Stimulated activated effector memory CD8-positive, alpha-beta T cell treated with anti-CD3 and anti-CD28 coated beads, Interleukin-12 subunit alpha, Interleukin-12 subunit beta, amount 100 ng/mL, for 72 hours (primary cell): ENCODE data around the gene ADAM33.

Source experiments
- ATAC-seq: fragments of 150-1000 bp; cut with Tn5 transposase; 2 replicates; pipeline ENCODE4 v1.10.0; 2021
- DNase-seq, 2 donors: peaks; one replicate each; pipeline ENCODE4 v3.0.0; 2021 to 2022; ENCODE audit warnings: low spot score in 2 of 2
- H3K27ac Mint-ChIP-seq: one replicate; pipeline ENCODE4 v1.8.0; 2022; ENCODE audit warnings: mild to moderate bottlenecking, mixed read lengths
- H3K36me3 Mint-ChIP-seq: one replicate; pipeline ENCODE4 v1.8.0; 2022; ENCODE audit warnings: mild to moderate bottlenecking, mixed read lengths
- H3K4me1 Mint-ChIP-seq: one replicate; pipeline ENCODE4 v1.8.0; 2022; ENCODE audit warnings: mixed read lengths
- H3K4me3 Mint-ChIP-seq: one replicate; pipeline ENCODE4 v1.8.0; 2022; ENCODE audit warnings: mild to moderate bottlenecking, mixed read lengths
- H3K9me3 Mint-ChIP-seq: one replicate; pipeline ENCODE4 v1.8.0; 2022; ENCODE audit warnings: mixed read lengths

The ADAM33 gene

DNA sequence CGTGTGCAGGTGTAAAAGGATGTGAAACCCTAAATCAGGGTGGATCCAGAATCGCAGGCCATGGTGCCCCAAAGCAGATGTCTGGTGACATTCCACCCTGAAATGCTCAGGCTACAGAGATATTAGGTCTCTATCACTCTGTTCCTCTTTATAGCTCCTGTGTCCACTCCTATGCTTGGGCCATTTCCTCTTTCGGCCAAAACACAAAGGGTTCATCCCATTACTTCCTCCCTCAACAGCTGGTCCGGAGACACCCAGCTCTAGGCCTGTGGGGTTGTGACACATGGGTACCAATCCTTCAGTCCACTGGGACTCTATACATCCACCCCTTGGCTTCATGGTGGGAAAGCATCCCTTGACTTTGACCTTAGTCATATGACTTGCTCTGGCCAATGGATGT is 32.3 kb upstream of the ADAM33 start:
- H3K4me1 Mint-ChIP-seq = peaks cover 18% of the 10 kb centered on the region
- ATAC-seq (no peak), DNase-seq (no peak)
- H3K4me3 Mint-ChIP-seq = no peak overlapping the region
- H3K36me3 Mint-ChIP-seq = no peaks in the 10 kb centered on the region
- no peak overlapping the region for H3K27ac Mint-ChIP-seq
- no peaks in the 10 kb centered on the region for H3K9me3 Mint-ChIP-seq

DNA sequence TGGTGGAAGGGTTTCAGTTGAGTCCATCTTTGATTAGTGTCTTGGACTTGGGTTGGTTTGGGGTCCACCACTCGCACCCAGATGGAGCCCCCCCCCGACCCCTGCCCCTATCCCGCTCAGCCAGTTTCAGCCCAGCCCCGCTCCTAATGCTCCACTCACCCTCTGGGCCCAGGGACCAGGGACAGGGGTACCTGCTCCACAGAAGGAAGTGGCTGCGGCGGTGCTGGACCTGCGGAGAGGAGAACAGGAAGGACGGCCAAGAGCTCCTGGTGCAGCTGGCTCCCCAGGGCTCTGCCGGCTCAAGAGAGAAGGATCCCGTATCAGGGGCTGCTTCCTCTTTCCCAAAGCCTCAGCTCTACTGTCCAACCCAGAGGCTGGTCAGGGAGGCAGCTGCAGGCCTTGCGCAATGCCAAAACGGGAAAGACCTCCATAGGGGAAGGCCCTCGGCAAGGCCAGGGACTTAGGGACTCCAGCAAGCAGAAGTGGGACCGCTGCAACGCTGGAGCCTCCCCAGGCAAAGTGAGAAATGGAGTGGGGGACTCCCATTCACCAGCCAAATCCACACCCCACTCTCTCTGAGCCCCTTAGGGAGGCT is 30.6 kb upstream of the ADAM33 start, which contains the start of gene SIGLEC1:
Gene SIGLEC1, minus strand, starts transcription at position 322 of the 595 bp plus-strand sequence. CDS start 5,472 bp downstream, outside the sequence.
- Mint-ChIP-seq H3K9me3 (no peaks in the 10 kb centered on the region), H3K36me3 (no peaks in the 10 kb centered on the region), H3K4me1 (peaks cover 19% of the 10 kb centered on the region), H3K27ac (no peak within 1 kb of the TSS), H3K4me3 (no peak within 1 kb of the TSS)
- ATAC-seq = no peak
- no peak for DNase-seq

DNA sequence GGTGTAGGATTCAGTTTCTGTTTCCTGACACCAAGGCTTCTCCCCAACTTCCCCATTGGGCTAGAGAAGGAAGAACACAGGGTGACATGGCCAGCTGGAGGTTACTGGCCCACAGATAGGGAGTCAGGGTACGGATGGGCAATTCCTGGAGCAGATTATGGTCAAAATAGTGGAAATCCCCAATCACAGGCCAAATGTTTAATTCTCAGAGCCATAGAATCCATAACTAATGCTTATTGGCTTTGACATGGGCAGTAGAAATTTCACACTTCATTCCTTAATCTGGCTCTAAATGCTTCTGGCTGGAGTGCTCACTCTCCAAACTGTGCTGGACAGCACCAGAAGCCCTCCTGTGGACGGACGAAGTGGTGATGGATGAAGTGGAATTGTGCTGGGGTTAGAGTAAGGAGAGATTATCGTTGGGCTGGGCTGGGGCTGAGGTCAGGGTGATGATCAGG is 29.7 kb upstream of the ADAM33 start:
- Mint-ChIP-seq H3K9me3 (no peaks in the 10 kb centered on the region), H3K4me1 (peaks cover 15% of the 10 kb centered on the region), H3K36me3 (no peaks in the 10 kb centered on the region), H3K27ac (no peak overlapping the region), H3K4me3 (no peak overlapping the region)
- DNase-seq (no peak), ATAC-seq (no peak)

DNA sequence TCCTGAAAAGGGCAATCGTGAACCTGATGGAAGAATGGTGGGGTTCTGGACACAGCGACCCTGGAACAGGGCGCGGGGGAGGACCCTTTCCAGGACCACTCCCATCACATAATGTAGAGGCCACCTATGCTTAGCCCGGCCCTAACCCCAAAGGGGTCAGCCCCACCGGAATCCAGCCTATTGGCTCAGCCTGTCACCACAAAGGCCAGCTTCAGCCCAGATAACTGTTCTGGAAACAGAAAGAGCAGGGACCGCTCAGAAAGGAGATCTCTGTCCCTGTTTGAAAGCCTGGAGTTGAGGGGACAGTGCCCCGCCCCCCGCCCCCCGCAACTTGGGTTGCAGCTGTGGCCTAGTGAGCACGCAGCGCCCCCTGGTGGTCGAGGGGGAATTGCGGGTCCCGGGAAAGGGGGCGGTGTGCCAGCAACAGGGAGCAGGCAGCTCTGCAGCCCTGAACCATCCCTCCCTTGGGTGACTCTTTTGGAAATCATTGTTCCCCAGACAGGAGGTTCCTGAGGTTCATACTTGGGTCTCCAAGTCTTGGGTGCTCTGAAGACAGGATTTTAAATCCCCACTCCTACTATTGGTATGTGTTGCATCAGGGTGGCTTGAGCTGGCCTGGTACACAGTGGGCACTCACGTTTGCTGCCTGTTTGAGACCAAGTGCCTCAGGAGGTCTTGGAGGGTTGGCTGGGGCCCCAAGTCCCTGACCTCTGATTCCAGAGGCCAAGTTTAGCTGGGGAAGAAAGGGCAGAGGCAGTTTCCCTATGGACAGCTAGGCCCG is 29.1 kb upstream of the ADAM33 start:
- Mint-ChIP-seq H3K4me3 (no peak overlapping the region), H3K9me3 (no peaks in the 10 kb centered on the region), H3K4me1 (peaks cover 11% of the 10 kb centered on the region), H3K27ac (no peak overlapping the region), H3K36me3 (no peaks in the 10 kb centered on the region)
- ATAC-seq (peak; percentile 66), DNase-seq (peak; percentile 80 to 91)

DNA sequence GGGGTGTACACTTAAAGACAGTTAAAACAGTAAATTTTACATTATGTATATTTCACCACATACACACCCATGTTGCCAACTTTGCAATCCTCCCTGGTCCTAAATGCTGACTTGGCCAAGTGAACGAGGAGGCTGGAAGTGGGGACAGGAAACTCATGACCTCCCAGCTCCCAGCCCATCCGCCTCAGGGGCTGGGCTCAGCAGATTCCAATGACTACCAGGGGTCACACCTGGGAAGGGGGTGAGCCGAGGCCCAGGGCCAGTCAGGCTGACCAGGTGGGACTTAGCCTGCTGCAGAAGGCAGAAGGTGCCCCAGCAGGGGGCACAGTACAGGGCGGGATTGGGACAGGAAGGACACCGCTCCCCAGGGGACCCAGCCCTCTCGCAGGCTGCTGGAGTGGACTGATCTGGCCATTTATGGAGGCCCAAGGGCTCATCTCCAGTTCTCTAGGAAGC is 28.2 kb upstream of the ADAM33 start:
- Mint-ChIP-seq H3K27ac (no peak overlapping the region), H3K4me3 (no peak overlapping the region), H3K4me1 (peaks cover 11% of the 10 kb centered on the region), H3K9me3 (no peaks in the 10 kb centered on the region), H3K36me3 (no peaks in the 10 kb centered on the region)
- ATAC-seq (no peak), DNase-seq (no peak)

DNA sequence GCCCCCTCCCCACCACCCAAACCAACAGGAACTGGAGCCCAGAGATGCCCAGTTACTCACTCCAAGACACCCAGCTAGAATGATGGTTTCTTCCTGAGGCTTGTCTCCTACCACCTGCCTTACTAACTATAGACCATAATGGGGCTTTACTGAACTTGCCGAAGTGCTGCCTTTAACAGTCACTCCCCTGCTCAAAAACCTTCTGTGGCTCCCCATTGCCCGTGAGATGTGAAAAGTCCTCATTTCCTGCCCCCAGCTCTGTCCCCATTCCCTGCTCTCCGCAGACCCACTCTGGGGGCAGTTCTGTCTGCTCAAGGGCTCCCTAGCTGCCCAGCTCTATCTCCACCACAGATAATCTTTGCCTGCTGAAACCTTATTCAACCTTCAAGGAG is 25.7 kb upstream of the ADAM33 start:
- no peaks in the 10 kb centered on the region for H3K36me3 Mint-ChIP-seq
- no peaks in the 10 kb centered on the region for H3K9me3 Mint-ChIP-seq
- H3K27ac Mint-ChIP-seq = no peak overlapping the region
- H3K4me1 Mint-ChIP-seq = peaks cover 11% of the 10 kb centered on the region
- DNase-seq (no peak), ATAC-seq (no peak)
- no peak overlapping the region for H3K4me3 Mint-ChIP-seq

DNA sequence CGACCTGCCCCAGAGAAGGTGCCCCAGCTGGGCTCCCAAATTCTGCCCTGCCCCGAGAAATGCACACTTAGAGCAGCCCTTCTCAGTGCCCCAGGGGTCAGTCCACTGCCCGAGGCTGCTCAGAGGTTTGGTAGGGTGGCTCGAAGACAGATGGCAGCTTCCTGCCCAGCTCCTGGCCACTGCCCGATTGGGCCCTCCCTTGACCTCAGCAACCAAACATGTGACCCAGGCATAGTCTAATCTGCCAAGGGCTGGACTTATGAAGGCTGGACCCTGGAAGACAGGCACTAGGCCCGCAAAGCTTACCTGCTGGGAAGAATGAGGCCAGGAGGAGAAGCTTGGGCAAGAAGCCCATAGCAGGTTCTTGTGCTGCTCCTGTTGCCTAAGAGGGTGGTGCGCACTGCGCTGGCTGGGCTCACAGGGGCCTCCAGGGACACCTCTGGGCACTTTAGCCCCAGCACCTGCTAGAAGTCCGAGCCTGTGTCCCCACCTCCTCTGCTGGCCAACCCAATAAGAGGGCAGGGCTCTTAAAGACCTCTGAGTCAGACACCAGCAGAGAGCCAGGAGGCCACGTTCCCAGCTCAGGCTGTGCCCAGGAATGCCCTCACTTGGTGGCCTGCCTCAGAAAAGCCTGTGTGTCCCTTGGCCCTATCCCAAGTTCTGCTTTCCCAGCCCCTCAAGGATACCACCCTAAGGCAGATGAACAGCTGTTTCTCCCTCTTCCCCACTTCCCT is 25.1 kb upstream of the ADAM33 start:
- ATAC-seq (no peak), DNase-seq (no peak)
- Mint-ChIP-seq H3K27ac (no peak overlapping the region), H3K4me1 (peaks cover 11% of the 10 kb centered on the region), H3K4me3 (no peak overlapping the region), H3K36me3 (no peaks in the 10 kb centered on the region), H3K9me3 (no peaks in the 10 kb centered on the region)

DNA sequence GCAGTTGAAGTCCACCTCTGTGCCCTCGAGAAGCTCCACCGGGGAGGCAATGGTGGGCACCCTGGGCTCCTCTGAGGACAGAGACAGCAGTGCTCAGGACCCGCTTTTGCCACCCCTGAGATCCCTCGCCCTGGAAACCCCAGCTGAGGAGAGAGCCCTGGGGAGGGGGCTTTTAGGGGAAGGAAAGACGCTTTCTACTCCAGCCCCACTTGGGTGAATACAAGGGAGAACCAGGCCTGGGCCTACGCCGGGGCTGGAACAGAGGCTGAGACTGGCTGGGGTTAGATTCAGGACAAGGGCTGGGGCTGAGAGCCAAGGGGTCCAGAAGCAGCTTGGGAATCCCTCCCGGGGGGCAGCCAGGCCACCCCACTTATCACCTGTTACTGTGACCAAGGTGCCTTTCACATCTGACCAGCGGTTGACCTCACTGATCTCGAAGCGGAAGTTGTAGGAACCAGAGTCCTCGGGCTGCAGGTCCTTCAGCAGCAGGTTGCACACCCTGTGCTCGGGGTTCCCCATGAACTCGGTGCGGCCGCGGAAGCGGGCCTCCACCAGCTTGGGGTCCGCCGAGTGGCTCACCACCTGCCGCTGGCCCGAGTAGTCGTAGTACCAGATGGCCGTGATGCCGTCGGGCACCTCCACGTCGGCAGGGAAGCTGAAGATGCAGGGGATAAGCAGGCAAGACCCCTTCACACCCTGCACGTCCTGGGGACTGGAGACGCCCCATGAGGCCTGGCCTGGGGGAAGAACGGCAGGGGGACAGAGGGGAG is 24.3 kb upstream of the ADAM33 start:
- Mint-ChIP-seq H3K36me3 (no peaks in the 10 kb centered on the region), H3K27ac (no peak overlapping the region), H3K4me1 (peaks cover 11% of the 10 kb centered on the region), H3K9me3 (no peaks in the 10 kb centered on the region), H3K4me3 (no peak overlapping the region)
- no peak for DNase-seq
- ATAC-seq = no peak

DNA sequence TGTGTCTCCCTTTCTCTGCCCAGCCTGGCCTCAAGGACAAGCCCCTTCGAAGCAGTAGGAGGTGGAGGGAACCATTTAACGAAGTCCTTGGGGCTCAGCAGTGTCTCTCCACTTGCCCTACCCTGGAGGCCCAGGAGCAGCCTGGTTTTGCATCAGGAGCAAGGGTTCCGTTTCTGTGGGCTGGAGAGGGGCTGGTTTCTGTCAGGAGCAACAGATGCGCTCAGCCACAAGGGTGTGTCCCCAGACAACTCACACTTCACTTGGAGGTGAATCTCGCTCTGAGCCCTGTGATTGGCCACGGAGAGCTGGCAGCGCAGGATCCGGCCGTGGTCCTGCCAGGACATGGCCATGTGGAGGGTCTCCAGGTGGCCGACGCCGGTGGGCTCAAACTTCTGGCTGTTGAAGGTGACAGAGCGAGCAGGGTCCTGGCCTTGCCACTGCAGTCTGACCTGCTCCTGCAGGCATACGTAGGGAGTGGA is 23.7 kb upstream of the ADAM33 start:
- Mint-ChIP-seq H3K4me1 (peaks cover 11% of the 10 kb centered on the region), H3K4me3 (no peak overlapping the region), H3K9me3 (no peaks in the 10 kb centered on the region), H3K27ac (no peak overlapping the region), H3K36me3 (no peaks in the 10 kb centered on the region)
- DNase-seq (no peak), ATAC-seq (no peak)

DNA sequence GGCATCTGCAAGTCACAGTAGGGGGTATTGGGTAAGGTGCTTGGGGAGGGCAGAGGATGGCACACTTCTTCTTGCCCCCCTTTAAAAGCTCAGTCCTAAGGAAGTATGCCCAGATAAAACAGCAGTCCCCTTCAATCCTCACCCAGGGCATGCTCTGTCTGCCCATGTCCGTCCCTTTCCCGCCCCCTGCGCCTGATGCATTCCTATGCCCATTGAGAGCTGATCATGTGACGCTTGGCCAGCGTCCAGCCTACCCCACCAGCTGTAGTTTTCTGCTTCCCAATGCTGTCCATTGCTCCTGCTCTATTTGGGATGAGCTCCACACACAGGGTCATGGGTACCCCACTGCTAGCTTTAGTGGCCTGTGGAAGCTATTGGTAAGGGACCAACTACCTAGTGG is 22.3 kb upstream of the ADAM33 start:
- Mint-ChIP-seq H3K4me1 (peaks cover 2% of the 10 kb centered on the region), H3K36me3 (no peaks in the 10 kb centered on the region), H3K9me3 (no peaks in the 10 kb centered on the region), H3K27ac (no peak overlapping the region), H3K4me3 (no peak overlapping the region)
- ATAC-seq (no peak), DNase-seq (no peak)

DNA sequence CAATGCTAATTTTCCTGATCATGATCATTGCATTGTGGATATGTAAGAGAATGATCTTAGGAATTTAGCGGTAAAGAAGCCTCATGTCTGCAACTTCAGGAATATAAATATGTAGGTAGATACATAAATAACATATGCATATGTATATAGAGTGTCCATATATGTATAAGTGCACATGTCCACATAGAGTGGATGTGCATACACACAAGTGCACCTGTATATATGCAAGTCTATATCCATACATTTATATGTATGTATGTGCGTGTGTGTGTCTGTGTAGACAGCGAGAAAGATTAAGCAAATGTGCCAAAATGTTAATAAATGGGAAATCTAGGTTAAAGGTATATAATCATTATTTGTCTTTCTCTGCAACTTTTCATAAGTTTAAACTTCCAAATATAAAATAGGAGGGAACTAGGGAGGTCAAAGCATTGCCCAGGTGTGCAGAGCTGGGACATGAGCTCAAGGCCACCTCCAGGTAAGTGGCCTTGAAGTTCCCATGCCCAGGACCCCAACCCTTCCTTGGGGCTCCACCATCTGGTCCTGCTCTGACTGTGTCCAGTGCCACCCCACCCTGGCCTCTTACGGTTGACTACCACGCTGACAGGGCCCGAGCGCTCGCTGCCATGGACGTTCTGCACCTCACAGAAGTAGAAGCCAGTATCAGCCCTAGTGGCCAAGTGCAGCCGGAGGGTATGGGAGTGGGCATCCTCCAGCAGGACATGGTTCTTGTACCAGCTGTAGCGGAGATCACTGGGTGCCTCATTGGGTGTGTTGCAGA is 21.0 kb upstream of the ADAM33 start:
- Mint-ChIP-seq H3K36me3 (no peaks in the 10 kb centered on the region), H3K4me1 (no peaks in the 10 kb centered on the region), H3K4me3 (no peak overlapping the region), H3K27ac (no peak overlapping the region), H3K9me3 (no peaks in the 10 kb centered on the region)
- no peak for ATAC-seq
- no peak for DNase-seq

DNA sequence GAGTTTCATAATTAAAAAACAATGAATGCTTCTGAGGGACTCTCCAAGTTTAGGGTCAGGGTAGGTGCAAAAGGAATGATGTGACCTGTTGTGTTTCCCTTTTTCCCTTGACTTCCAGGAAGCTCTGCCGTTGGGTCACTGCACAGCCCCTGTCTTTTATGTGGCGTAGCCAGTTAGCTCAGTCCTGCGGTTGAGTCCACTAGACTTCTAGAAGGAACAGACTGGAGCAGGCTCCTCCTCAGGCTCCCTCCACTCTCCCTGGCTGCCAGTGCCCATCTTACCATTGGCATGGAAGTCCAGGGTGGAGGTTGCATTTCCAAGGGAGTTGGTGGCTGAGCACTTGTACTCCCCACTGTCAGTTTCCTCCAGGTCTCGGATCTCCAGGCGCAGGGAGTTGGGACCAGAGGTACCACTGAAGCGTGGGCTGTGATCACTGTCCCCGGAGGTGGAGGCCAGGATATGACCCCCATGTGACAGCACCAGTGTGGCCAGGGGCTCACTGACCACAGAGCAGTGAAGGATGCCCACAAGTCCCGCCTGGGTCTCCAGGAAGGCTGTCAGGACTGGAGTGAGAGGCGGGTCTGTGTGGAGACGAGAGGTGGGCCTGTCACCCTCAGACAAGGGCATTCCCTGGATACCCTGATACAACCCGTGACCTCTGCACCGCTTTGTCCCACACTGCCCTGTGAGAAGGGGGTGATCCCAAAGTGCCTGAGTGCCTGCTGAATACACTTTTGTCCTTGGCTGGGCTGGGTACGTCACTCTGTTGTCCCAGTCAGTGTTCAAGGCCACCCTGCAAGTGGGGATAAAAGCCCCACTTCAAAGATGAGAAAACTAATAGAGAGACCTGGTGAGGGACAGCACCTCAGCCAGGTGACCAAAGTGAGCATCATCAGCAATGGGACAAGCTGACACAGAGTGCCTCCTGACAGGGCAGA is 19.5 kb upstream of the ADAM33 start:
- Mint-ChIP-seq H3K4me1 (no peaks in the 10 kb centered on the region), H3K4me3 (no peak overlapping the region), H3K36me3 (no peaks in the 10 kb centered on the region), H3K27ac (no peak overlapping the region), H3K9me3 (no peaks in the 10 kb centered on the region)
- DNase-seq = no peak
- ATAC-seq = no peak

DNA sequence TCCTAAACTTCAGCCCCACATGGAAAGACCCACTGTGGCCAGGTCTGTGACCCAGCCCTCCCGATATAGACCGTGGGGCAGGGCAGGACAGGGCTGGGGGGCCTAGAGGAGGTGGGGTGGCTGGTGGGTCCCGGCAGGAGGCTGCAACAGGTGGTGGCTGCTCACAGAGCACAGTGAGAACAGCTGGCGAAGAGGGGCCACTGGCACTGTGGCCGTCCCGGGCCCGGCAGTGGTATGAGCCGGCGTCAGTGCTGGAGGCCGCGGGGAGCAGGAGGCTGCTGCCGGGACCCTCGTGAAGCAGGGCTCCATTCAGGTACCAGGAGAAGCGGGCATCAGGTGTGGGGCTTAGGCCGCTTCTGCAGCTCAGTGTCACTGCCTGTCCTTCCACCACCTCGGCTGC is 17.2 kb upstream of the ADAM33 start:
- H3K9me3 Mint-ChIP-seq = no peaks in the 10 kb centered on the region

More for the DNA sequence above, 17.2 kb upstream of the ADAM33 start:
- DNase-seq = no peak
- no peak for ATAC-seq
- H3K27ac Mint-ChIP-seq = no peak overlapping the region
- no peaks in the 10 kb centered on the region for H3K4me1 Mint-ChIP-seq
- no peaks in the 10 kb centered on the region for H3K36me3 Mint-ChIP-seq
- no peak overlapping the region for H3K4me3 Mint-ChIP-seq
